GM18520 (cell line): Measurements from ENCODE around the gene TSPAN14.
A peak's percentile ranks its signal among the peaks of the same experiment; 100 is the strongest.
"Not testable (repeated sequence)": the region's sequence is repeated elsewhere in the genome, so short reads cannot be mapped to it uniquely, and the experiment has no call there.

ENCODE experiments used
- ATAC-seq: cut with Tn5 transposase; IDR thresholded peaks from one replicate; pipeline ENCODE4 v1.9.1; 2021; ENCODE audit not compliant: unreplicated experiment

The TSPAN14 gene

GRCh38 chr10:80520661-80521470 lies 66.8 kb downstream of the TSPAN14 start:
- ATAC-seq, result no peak

- ATAC-seq, result no peak
Measured at GRCh38 chr10:80522756-80523363, 68.8 kb downstream of the TSPAN14 start.

- no peak for ATAC-seq
Measured at GRCh38 chr10:80523773-80524172, 69.7 kb downstream of the TSPAN14 start.

- no peak for ATAC-seq
Measured at GRCh38 chr10:80524190-80524909, 70.2 kb downstream of the TSPAN14 start.

- no peak for ATAC-seq
Measured at GRCh38 chr10:80526218-80526617, 72.1 kb downstream of the TSPAN14 start.

GRCh38 chr10:80526742-80527141 lies 72.6 kb downstream of the TSPAN14 start:
- no peak for ATAC-seq

GRCh38 chr10:80528185-80528700 lies 74.1 kb downstream of the TSPAN14 start:
- ATAC-seq, result no peak

GRCh38 chr10:80528901-80529300 lies 74.8 kb downstream of the TSPAN14 start:
- no peak for ATAC-seq

GRCh38 chr10:80529604-80530003 lies 75.5 kb downstream of the TSPAN14 start:
- no peak for ATAC-seq

- no peak for ATAC-seq
Measured at GRCh38 chr10:80530251-80530650, 76.1 kb downstream of the TSPAN14 start.

- no peak for ATAC-seq
Measured at GRCh38 chr10:80530816-80531215, 76.7 kb downstream of the TSPAN14 start.

GRCh38 chr10:80532571-80532970 lies 78.5 kb downstream of the TSPAN14 start:
- ATAC-seq, result no peak

- ATAC-seq, result not testable (repeated sequence)
Measured at GRCh38 chr10:80534059-80534458, 79.9 kb downstream of the TSPAN14 start.

- ATAC-seq, result not testable (repeated sequence)
Measured at GRCh38 chr10:80534646-80535045, 80.5 kb downstream of the TSPAN14 start.

GRCh38 chr10:80535671-80536360 lies 81.7 kb downstream of the TSPAN14 start:
- peak; percentile 56 for ATAC-seq

- ATAC-seq, result no peak
Measured at GRCh38 chr10:80536361-80536835, 82.3 kb downstream of the TSPAN14 start.

GRCh38 chr10:80537086-80537735 lies 83.1 kb downstream of the TSPAN14 start:
- ATAC-seq, result no peak

- ATAC-seq, result no peak
Measured at GRCh38 chr10:80537736-80538480, 83.8 kb downstream of the TSPAN14 start, which contains the start of gene SH2D4B. Gene SH2D4B (plus strand): TSS chr10:80537902. CDS start chr10:80538332, 430 bp downstream.

GRCh38 chr10:80538481-80539185 lies 84.5 kb downstream of the TSPAN14 start:
- ATAC-seq, result no peak
